GM18520 (cell line): ENCODE data around the gene CIT.
"Not testable (repeated sequence)": the region's sequence is repeated elsewhere in the genome, so short reads cannot be mapped to it uniquely, and the experiment has no call there.

Experiments
- ATAC-seq: cut with Tn5 transposase; IDR thresholded peaks from one replicate; pipeline ENCODE4 v1.9.1; 2021; ENCODE audit not compliant: unreplicated experiment

The CIT gene

DNA sequence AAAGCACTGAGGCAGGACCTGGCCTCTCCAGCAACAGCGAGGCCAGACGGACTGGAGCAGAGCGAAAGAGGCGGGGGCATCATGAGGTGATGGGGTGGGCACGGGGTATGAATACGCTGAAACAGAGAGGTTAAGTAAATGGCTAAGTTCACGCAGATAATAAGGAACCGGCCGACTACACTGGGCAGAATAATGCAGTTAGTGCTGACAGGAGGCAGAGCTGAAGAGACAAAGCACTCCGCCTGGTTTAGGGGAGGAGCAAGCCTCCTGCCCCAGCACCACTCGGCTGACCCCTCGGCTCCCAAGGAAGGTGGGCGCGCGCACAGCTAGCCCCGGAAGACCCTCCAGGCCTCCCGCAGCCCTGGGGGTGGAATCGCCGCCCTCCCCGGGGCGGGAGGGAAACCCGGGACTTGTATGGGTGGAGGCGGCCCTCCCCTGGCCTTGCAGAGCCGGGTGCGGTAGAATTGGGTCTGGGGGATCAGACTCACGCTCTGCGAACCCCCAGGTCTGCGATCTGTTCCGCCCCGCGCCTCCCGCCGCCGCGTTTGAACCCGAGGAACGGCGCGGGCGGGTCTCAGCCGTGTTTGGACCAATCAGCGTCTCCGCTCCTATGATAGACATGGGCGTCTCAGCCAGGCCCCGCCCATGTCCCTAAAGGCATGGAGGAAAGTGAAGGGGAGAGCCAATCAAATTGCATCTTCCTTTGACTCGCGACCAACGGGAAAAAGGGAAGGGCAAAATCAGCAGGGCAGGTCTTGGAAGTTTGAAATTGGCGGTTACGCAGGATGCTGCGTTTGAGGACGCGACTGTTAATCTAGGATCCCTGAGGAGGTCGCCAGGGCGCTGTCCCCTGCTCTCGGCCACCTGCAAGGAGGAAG lies at the start of gene CIT:
CIT (minus strand) TSS at position 560 of the 878 bp plus-strand sequence. CDS start 1,152 bp downstream, outside the sequence.
- ATAC-seq: peak; percentile 95

GRCh38 chr12:119925269-119925668 lies 48.1 kb upstream of the CIT start:
- ATAC-seq: no peak

- no peak for ATAC-seq
These were observed 42.9 kb upstream of the CIT start for GRCh38 chr12:119920064-119920463.

GRCh38 chr12:119915894-119916510 lies 38.9 kb upstream of the CIT start:
- no peak for ATAC-seq

DNA sequence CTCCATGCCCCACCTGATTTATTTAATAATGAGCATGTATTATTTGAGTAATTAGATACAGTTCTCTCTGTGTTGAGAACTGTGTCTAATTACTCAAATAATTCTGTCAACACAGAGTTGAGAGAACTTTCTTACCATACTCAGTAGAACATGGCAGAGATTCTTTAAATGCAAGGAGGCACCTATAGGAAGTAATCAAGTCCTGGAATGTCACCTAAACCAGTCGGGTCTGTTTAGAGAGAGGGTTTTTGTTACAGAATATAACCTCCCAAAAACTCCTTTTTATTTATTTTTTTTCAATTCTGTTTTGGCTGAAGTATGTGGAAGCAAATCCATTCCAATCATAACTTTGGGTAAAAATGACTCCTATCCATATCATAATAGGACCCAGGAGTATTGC lies 37.5 kb upstream of the CIT start:
- ATAC-seq: no peak

- no peak for ATAC-seq
These were observed 36.6 kb upstream of the CIT start for GRCh38 chr12:119913536-119914330.

GRCh38 chr12:119911182-119911581 lies 34.1 kb upstream of the CIT start:
- no peak for ATAC-seq

DNA sequence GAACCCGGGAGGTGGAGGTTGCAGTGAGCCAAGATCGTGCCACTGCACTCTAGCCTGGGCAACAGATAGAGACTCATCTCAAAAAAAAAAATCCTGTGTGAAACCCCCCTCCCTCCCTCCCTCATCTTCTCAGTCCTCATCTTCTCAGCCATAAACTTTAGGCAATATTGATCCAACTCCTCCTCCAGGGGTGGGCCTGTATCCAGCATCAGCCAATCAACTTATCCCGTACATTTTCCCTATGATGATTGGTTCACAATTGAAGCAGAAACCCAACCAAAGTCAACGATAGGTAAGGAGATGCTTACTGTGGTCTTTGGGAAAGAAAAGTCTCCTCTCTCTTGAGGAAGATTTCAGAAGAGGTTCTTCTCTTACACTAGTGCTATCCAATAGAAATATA lies 33.5 kb upstream of the CIT start:
- ATAC-seq: no peak

- peak; percentile 60 for ATAC-seq
These were observed 25.0 kb upstream of the CIT start for GRCh38 chr12:119902084-119902509.

GRCh38 chr12:119901670-119902069 lies 24.6 kb upstream of the CIT start:
- ATAC-seq: no peak

DNA sequence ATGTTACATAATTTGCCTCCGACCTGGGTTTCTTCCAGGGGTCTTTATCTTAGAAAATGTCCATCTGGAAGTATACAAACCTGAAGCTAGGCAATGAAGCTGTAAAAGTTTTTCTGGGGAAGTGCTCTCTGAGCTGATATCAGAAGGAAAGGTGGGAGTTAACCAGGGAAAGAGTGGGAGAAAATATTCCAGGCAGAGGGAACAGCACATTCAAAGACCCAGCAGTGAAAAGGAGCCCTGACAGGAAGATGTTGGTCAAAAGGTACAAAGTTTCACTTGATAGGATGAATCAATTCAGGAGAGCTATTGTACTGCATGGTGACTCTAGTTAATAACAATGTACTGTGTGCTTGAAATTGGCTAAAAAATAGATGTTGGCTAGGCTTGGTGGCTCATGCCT lies 17.8 kb upstream of the CIT start:
- ATAC-seq: no peak

DNA sequence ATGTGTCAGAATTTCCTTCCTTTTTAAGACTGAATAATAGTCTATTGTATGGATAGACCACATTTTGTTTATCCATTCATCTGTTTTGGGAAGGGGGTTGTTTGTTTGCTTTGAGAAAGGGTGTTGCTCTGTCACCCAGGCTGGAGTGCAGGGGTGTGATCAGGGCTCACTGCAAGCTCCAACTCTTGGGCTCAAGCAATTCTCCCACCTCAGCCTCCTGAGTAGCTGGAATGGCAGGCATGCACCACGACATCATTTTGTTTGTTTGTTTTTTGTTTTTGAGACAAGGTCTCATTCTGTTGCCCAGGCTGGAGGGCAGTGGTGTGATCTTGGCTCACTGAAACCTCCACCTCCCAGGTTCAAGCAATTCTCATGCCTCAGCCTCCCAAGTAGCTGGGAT lies 15.5 kb upstream of the CIT start:
- ATAC-seq: not testable (repeated sequence)

- ATAC-seq: no peak
These were observed 8.4 kb upstream of the CIT start for GRCh38 chr12:119885549-119885948.

GRCh38 chr12:119883791-119884190 lies 6.7 kb upstream of the CIT start:
- ATAC-seq: not testable (repeated sequence)

- ATAC-seq: no peak
These were observed 6.1 kb upstream of the CIT start for GRCh38 chr12:119883237-119883636.

- ATAC-seq: no peak
These were observed 474 bp upstream of the CIT start for GRCh38 chr12:119877639-119877948.

DNA sequence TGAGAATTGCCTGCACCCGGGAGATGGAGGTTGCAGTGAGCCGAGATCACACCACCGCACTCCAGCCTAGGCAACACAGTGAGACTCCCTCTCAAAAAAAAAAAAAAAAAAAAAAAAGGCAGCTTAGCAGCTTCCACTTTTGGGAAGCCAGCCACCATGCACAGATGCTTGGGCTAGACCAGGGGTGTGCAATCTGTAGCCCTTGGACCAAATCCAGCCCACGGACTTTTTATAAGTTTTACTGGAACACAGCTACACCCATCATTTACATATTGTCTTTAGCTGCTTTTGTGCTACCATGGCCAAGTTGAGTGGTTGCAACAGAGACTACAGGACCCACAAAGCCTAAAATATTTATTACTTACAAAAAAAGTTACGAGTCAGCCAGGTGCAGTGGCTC lies 6.7 kb downstream of the CIT start:
- no peak for ATAC-seq

DNA sequence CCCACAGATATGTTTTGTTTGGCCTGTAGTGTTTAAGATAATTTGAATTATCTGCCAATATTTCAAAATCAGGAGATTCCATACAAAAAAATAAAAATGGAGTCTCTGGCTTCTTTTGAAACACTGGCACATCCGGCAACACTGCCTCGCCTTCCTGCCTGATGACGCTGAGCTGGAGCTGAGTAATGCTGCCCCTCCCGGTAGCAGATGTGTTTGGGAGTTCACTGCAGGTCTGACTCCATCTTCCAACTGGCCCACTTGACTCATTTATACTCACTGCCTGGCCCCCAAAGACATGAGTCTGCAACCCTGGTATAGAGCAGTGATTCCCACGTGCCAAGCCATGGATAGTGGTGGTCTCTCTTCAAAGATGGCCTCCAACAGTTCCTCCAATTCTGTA lies 7.4 kb downstream of the CIT start:
- ATAC-seq: no peak

- no peak for ATAC-seq
These were observed 8.1 kb downstream of the CIT start for GRCh38 chr12:119868992-119869391.

DNA sequence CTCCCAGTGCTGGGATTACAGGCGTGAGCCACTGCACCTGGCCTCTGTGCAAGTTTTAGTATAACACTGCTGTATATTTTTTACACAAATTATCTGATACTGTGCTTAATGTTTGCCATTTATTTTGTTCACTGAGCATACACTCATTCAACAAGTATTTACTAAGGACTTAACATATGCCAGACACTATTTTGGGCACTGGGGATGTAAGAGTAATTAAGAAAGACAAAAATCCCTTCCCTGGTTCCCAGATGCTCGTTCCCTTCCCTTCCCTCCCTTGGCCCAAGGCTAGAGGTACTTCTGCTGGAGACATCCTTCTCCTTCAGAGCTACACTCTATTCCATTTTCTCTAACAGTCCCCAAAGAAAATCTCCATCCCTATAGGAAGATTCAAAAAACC lies 12.5 kb downstream of the CIT start:
- ATAC-seq: no peak

DNA sequence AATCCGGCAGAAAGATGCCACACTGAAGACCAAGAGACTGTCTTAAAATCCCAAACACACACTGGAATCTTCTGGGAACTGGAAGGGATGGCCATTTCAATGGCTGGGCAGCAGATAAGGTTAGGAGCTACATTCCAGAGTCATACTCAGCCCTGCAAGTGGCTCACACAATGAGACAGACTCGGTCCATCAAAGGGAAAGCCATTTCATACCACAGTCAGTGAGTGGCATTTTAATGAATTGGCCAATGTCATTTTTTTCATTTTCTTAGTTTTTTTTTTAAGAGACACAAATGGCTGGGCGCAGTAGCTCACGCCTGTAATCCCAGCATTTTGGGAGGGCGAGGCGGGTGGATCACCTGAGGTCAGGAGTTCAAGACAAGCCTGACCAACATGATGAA lies 17.9 kb downstream of the CIT start:
- no peak for ATAC-seq
